H1 (cell line): ENCODE data around the gene SLIT3.

Experiments used
- ATF3 ChIP-seq: IDR thresholded peaks from 2 replicates; pipeline ENCODE4 v1.6.1; 2011; ENCODE audit warnings: low read depth, mild to moderate bottlenecking, low read length; ENCODE audit not compliant: insufficient read depth
- CHD2 ChIP-seq: IDR thresholded peaks from 2 replicates; pipeline ENCODE4 v1.6.1; 2012; ENCODE audit warnings: low read length, improper control_type of control experiment
- CTCF ChIP-seq, 3 experiments: IDR thresholded peaks; 1 replicate in 2 of 3; 2 replicates in 1 of 3; pipeline versions ENCODE4 v1.5.1 to v1.6.1; 2011; ENCODE audit warnings: low read length in 3 of 3, mild to moderate bottlenecking in 3 of 3, inconsistent platforms in 2 of 3, low read depth in 1 of 3, moderate library complexity in 1 of 3; ENCODE audit not compliant: insufficient read depth in 1 of 3; ENCODE audit errors: control extremely low read depth in 1 of 3
- E2F6 ChIP-seq: IDR thresholded peaks from 2 replicates; pipeline ENCODE4 v1.6.1; 2012; ENCODE audit warnings: inconsistent platforms
- EP300 ChIP-seq, 2 experiments: IDR thresholded peaks; 1 replicate in 1 of 2; 2 replicates in 1 of 2; pipeline ENCODE4 v1.6.1; 2011 to 2012; ENCODE audit warnings: low read depth in 2 of 2, low read length in 2 of 2, mild to moderate bottlenecking in 2 of 2, borderline replicate concordance in 1 of 2, inconsistent platforms in 1 of 2, moderate library complexity in 1 of 2
- EZH2 ChIP-seq: fragments of 200-600 bp; sonication (generic); IDR thresholded peaks from 2 replicates; pipeline ENCODE4 v1.7.1; 2012; ENCODE audit warnings: low read depth, mild to moderate bottlenecking, moderate library complexity, low read length, inconsistent platforms; ENCODE audit not compliant: severe bottlenecking
- JUND ChIP-seq: IDR thresholded peaks from 2 replicates; pipeline ENCODE4 v1.6.1; 2011; ENCODE audit warnings: mild to moderate bottlenecking, improper control_type of control experiment, low read length
- KDM5A ChIP-seq: fragments of 200-600 bp; IDR thresholded peaks from 2 replicates; pipeline ENCODE4 v1.7.1; 2012; ENCODE audit warnings: mild to moderate bottlenecking, low read length, inconsistent platforms, mixed read lengths
- PHF8 ChIP-seq: fragments of 200-600 bp; sonication (generic); conservative IDR thresholded peaks from 2 replicates; pipeline ENCODE4 v1.7.1; 2012; ENCODE audit warnings: low read depth, mild to moderate bottlenecking, inconsistent platforms, low read length, moderate library complexity
- POLR2A ChIP-seq, 2 experiments: IDR thresholded peaks; 1 replicate in 1 of 2; 2 replicates in 1 of 2; pipeline ENCODE4 v1.6.1; 2011; ENCODE audit warnings: low read depth in 2 of 2, low read length in 2 of 2, mild to moderate bottlenecking in 2 of 2; ENCODE audit errors: control extremely low read depth in 1 of 2
- POLR2AphosphoS5 ChIP-seq: IDR thresholded peaks from 2 replicates; pipeline ENCODE4 v1.6.1; 2011; ENCODE audit warnings: low read depth, low read length
- RAD21 ChIP-seq, 2 experiments: IDR thresholded peaks in 1 of 2; conservative IDR thresholded peaks in 1 of 2; 2 replicates each; pipeline ENCODE4 v1.6.1; 2011; ENCODE audit warnings: low read depth in 2 of 2, low read length in 2 of 2, improper control_type of control experiment in 1 of 2, inconsistent platforms in 1 of 2, mild to moderate bottlenecking in 1 of 2, moderate library complexity in 1 of 2
- TBP ChIP-seq: IDR thresholded peaks from 2 replicates; pipeline ENCODE4 v1.6.1; 2011; ENCODE audit warnings: low read depth, low read length, improper control_type of control experiment
- TCF12 ChIP-seq: IDR thresholded peaks from 2 replicates; pipeline ENCODE4 v1.6.1; 2011; ENCODE audit warnings: low read depth, mild to moderate bottlenecking, low read length

GRCh38 chr5:168713051-168713450 is 587.9 kb downstream of the SLIT3 start:
- TF ChIP-seq POLR2A (IDR thresholded peaks at IDR 0.05; ENCODE audit: control extremely low read depth in 1 of 2, low read depth in 2 of 2, low read length in 2 of 2) (no peak), CTCF (IDR thresholded peaks at IDR 0.05; ENCODE audit: control extremely low read depth in 1 of 3, insufficient read depth in 1 of 3, low read depth in 1 of 3, low read length in 3 of 3) (no peak), ATF3 (no peak), TCF12 (no peak), EZH2 (no peak), TBP (no peak), PHF8 (no peak), EP300 (IDR thresholded peaks at IDR 0.05; ENCODE audit: borderline replicate concordance in 1 of 2, low read depth in 2 of 2, low read length in 2 of 2) (no peak), KDM5A (no peak), POLR2AphosphoS5 (no peak), CHD2 (no peak), E2F6 (no peak), RAD21 (IDR thresholded peaks at IDR 0.05 in 1 of 2, conservative IDR thresholded peaks at IDR 0.05 in 1 of 2; ENCODE audit: low read depth in 2 of 2, low read length in 2 of 2) (no peak), JUND (no peak)
